ENCODE measurements around the gene CHRNB1. TPM values are rescaled to one million over a fixed set of nuclear protein-coding genes. Genes with fewer than 3 reads are reported as not detected.

The CHRNB1 gene
- total and polyA plus RNA-seq, 2 of the 8 experiments (the other 6 are each of a cell fraction or from before 2014, with no cell fraction given) = 14.1 to 28.2 TPM

DNA sequence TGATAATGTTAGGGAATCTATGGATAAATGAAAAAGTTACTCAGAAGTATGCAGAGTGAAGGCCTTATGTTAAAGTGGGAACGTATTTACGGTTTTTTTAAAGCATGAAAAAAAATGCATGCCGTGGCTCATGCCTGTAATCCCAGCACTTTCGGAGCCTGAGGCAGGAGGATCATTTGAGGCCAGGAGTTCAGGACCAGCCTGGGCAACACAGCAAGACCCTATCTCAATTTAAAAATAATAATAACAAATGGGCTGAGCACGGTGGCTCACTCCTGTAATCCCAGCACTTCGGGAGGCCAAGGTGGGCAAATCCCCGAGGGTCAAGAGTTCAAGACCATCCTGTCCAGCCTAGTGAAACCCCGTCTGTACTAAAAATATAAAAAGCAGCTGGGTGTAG is 45.3 kb downstream of the CHRNB1 start (continued):
- TF ChIP-seq, protein P1, sequence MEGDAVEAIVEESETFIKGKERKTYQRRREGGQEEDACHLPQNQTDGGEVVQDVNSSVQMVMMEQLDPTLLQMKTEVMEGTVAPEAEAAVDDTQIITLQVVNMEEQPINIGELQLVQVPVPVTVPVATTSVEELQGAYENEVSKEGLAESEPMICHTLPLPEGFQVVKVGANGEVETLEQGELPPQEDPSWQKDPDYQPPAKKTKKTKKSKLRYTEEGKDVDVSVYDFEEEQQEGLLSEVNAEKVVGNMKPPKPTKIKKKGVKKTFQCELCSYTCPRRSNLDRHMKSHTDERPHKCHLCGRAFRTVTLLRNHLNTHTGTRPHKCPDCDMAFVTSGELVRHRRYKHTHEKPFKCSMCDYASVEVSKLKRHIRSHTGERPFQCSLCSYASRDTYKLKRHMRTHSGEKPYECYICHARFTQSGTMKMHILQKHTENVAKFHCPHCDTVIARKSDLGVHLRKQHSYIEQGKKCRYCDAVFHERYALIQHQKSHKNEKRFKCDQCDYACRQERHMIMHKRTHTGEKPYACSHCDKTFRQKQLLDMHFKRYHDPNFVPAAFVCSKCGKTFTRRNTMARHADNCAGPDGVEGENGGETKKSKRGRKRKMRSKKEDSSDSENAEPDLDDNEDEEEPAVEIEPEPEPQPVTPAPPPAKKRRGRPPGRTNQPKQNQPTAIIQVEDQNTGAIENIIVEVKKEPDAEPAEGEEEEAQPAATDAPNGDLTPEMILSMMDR (IDR thresholded peaks at IDR 0.05; ENCODE audit: control extremely low read depth in 1 of 3, insufficient read depth in 1 of 3, low read depth in 1 of 3, low read length in 3 of 3) = no peak
- TF ChIP-seq RBBP5 (IDR thresholded peaks at IDR 0.05; ENCODE audit: borderline replicate concordance, low read depth, low read length) (no peak), PHF8 (conservative IDR thresholded peaks at IDR 0.05; ENCODE audit: low read depth, low read length) (no peak), SP1 (IDR thresholded peaks at IDR 0.05; ENCODE audit: low read depth, low read length) (no peak)
